ENCODE data around the gene LGR4. TPM values are rescaled to one million over a fixed set of nuclear protein-coding genes. Genes with fewer than 3 reads are reported as not detected.

Gene LGR4
- total and polyA plus RNA-seq, 2 of the 4 experiments (the other 2 are of a cell fraction): 2.9 to 6.8 TPM

GRCh38 chr11:27420722-27421572 is 51.6 kb downstream of the LGR4 start:
- Histone ChIP-seq H3K4ac (ENCODE audit: low read depth, low read length) (no peak overlapping the region), H3K36me3 (ENCODE audit: control insufficient read depth, insufficient read depth, low read length) (no peaks in the 10 kb centered on the region), H3K23ac (ENCODE audit: low read depth, low read length) (no peak overlapping the region), H3K79me1 (ENCODE audit: low read depth in 1 of 2, low read length in 2 of 2) (peaks cover 0 to 5% of the 10 kb centered on the region in 2 experiments; a peak in 1 of 4 replicates), H3K9me3 (ENCODE audit: control insufficient read depth, insufficient read depth, low read length) (no peaks in the 10 kb centered on the region), H3K14ac (replicated peaks; ENCODE audit: low read depth, low read length) (no peak overlapping the region), H3K56ac (ENCODE audit: extremely low read depth, insufficient read depth, low read length) (no peak overlapping the region), H4K91ac (ENCODE audit: insufficient read depth, low read depth, low read length) (no peak overlapping the region), H3K27ac (ENCODE audit: insufficient read depth, low read length) (no peak overlapping the region), H2BK15ac (ENCODE audit: low read depth, low read length) (no peak overlapping the region), H4K8ac (ENCODE audit: low read depth in 2 of 2, low read length in 2 of 2) (no peak overlapping the region), H4K5ac (ENCODE audit: low read depth, low read length) (no peak overlapping the region), H4K20me1 (ENCODE audit: insufficient read depth, low read length) (no peaks in the 10 kb centered on the region), H2AK5ac (ENCODE audit: low read depth, low read length) (no peak overlapping the region), H3K9ac (ENCODE audit: low read depth, low read length) (no peak overlapping the region), H3K4me3 (ENCODE audit: insufficient read depth, low read depth, low read length) (no peak overlapping the region), H3K9me1 (ENCODE audit: insufficient read depth, low read length) (peaks cover 4% of the 10 kb centered on the region), H2AK9ac (replicated peaks; ENCODE audit: low read depth, low read length, poor library complexity) (no peak overlapping the region), H3K4me2 (ENCODE audit: low read depth, low read length) (no peak overlapping the region), H2BK120ac (ENCODE audit: low read depth, low read length) (no peak overlapping the region), H3K27me3 (ENCODE audit: control insufficient read depth, insufficient read depth, low read length) (no peaks in the 10 kb centered on the region), H3K18ac (ENCODE audit: low read depth, low read length) (no peak overlapping the region), H2AFZ (replicated peaks; ENCODE audit: low read length, poor library complexity) (no peak overlapping the region), H2BK20ac (ENCODE audit: low read depth, low read length) (no peak overlapping the region), H2BK5ac (ENCODE audit: low read depth, low read length, poor library complexity, severe bottlenecking) (no peak overlapping the region), H3K4me1 (ENCODE audit: control insufficient read depth, insufficient read depth, low read length) (no peaks in the 10 kb centered on the region; the same call in 1 of the 2 replicates)
- in situ Hi-C loops (cut with MboI; ENCODE audit: low sequenced_read_pairs) (no loop called here), intact Hi-C loops (cut with micrococcal nuclease) (no loop called here), dilution Hi-C loops (cut with HindIII; ENCODE audit: low sequenced_read_pairs, unreplicated experiment) (no loop called here)
- ChIA-PET CTCF (interaction anchor here (1.5 kb wide), 1 partner anchor 9 kb away, joined by 5 read pairs; no protein-coding TSS in a partner anchor), POLR2A (ENCODE audit: unreplicated experiment) (no interaction called here)
- no CpG with 5 or more reads among the region's 4 CpGs for WGBS, 2 experiments (ENCODE audit: extremely low coverage in 2 of 2, insufficient read length in 1 of 2)
- DNase-seq (no peak), ATAC-seq (ENCODE audit: low read depth) (0 out of 2 replicates have a peak, but pooled peaks have one; percentile 18)
- BruUV-seq (replicated peaks): no TSS peak
- peak; percentile 49; the same call in 1 of the 2 replicates for TF ChIP-seq CEBPB (IDR thresholded peaks at IDR 0.05; ENCODE audit: low read depth, low read length)
- no peak for TF ChIP-seq CHD1 (IDR thresholded peaks at IDR 0.05; ENCODE audit: low read depth, low read length)

Measured in IMR-90 (cell line).